H1 (cell line): ENCODE measurements around the gene ASTN2. TPM values are rescaled to one million over a fixed set of nuclear protein-coding genes. Genes with fewer than 3 reads are reported as not detected.

Experiments used
- CHD2 ChIP-seq: IDR thresholded peaks from 2 replicates; pipeline ENCODE4 v1.6.1; 2012; ENCODE audit warnings: low read length, improper control_type of control experiment
- CTBP2 ChIP-seq: IDR thresholded peaks from 2 replicates; pipeline ENCODE4 v1.7.0; 2011; ENCODE audit warnings: borderline replicate concordance, mild to moderate bottlenecking, moderate library complexity, mixed read lengths, low read length; ENCODE audit not compliant: insufficient read depth, insufficient read length
- GABPA ChIP-seq: IDR thresholded peaks from 2 replicates; pipeline ENCODE4 v1.6.1; 2011; ENCODE audit warnings: mild to moderate bottlenecking, low read length, moderate library complexity, borderline replicate concordance; ENCODE audit not compliant: insufficient read depth
- JUN ChIP-seq: IDR thresholded peaks from 2 replicates; pipeline ENCODE4 v1.6.1; 2011; ENCODE audit warnings: low read depth, mild to moderate bottlenecking, improper control_type of control experiment, low read length
- POU5F1 ChIP-seq: IDR thresholded peaks from 2 replicates; pipeline ENCODE4 v1.6.1; 2011; ENCODE audit warnings: low read depth, mild to moderate bottlenecking, low read length, moderate library complexity
- SP4 ChIP-seq: IDR thresholded peaks from 2 replicates; pipeline ENCODE4 v1.6.1; 2012; ENCODE audit warnings: low read length, inconsistent platforms
- TAF1 ChIP-seq: IDR thresholded peaks from 2 replicates; pipeline ENCODE4 v1.6.1; 2011; ENCODE audit warnings: mild to moderate bottlenecking, low read depth, low read length
- polyA plus RNA-seq, 7 experiments: library from polyadenylated mRNA; depleted of rRNA in 3 of 7; stranded (reverse) in 5 of 7; unstranded in 2 of 7; fragments of >200 nt in 5 of 7; fragments of 200-250 nt in 2 of 7; gene quantifications; 1 replicate in 5 of 7; 2 replicates in 1 of 7; 4 replicates in 1 of 7; pipeline versions ENCODE4 v1.2.1 to v1.2.3, GENCODE V29; 2011 to 2013; ENCODE audit warnings: missing spikeins in 2 of 7, mixed read lengths in 2 of 7
- total RNA-seq: library from RNA; stranded (reverse); fragmentation: NEBNext Ultra II Directional; extraction: Animal tissue kit (Norgen Biotek cat#: 25700); gene quantifications from 2 replicates; pipeline ENCODE4 v1.2.1, GENCODE V29; 2021

The ASTN2 gene
- total and polyA plus RNA-seq, 2 of the 8 experiments (the other 6 are each of a cell fraction or from before 2014, with no cell fraction given): 8.2 to 13.7 TPM

DNA sequence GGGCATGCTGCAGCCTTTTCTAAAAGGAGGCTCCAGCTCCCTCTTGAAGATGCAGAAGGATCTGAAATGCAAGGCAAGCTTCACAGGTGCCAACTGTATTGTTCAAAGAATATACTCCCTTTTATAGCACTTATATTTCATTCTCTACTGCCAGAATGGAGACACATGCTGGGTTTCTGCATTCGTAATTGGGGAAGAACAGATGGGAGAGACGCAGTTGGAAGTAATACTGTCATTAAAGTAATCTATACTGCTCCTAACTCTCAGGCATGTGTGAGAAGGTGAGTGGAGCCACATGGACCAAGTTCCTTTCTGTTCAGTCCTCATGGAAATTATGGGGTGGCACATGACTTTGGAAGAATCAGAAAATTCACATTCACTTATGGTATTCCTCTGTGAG lies 501.3 kb downstream of the ASTN2 start (continued):
- TF ChIP-seq CTBP2 (no peak), SP4 (no peak), POU5F1 (no peak), JUN (no peak), TAF1 (no peak), GABPA (no peak), CHD2 (no peak)
